ENCODE data around the gene PCNX2.
"Not testable (repeated sequence)": the region's sequence is repeated elsewhere in the genome, so short reads cannot be mapped to it uniquely, and the experiment has no call there.

The PCNX2 gene

DNA sequence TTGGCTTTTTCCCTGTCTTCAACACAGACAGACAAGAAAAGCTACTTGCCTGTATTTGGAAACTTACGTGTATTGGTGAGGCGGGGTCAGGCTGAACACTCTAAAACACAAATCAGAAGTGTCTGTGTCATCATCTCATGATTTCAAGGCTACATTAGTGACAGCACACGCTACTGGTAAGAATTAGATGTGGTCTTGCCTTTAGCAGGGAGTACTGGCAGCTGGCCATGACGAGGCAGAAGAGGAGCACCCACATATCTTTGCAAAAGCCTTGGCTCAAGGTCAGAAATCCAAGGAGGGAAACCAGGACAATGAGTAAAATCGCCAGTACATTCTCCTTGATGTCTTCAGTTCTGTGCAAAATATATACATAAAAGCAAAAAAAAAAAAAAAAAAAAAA, 77.7 kb downstream of the PCNX2 start:
- no peak for DNase-seq

DNA sequence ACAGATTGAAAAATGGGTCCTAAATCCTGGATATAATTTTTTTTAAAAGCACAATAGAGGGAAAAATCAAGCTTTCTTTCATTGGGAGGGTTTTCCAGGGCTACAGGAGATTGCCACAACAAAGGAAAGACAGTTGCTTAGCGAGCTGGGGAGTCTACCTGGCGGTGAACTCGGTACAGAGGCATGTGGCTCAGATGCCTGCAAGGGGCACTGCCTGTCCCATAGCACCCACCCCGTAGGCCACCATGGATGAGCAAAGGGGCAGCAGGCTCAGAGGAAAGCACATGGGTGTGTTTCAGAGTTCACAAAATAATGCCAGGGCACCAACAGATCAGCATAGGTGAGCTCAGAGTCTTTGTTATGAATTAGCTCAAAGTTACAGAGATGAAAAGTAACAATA, 79.5 kb downstream of the PCNX2 start:
- no peak for DNase-seq

DNA sequence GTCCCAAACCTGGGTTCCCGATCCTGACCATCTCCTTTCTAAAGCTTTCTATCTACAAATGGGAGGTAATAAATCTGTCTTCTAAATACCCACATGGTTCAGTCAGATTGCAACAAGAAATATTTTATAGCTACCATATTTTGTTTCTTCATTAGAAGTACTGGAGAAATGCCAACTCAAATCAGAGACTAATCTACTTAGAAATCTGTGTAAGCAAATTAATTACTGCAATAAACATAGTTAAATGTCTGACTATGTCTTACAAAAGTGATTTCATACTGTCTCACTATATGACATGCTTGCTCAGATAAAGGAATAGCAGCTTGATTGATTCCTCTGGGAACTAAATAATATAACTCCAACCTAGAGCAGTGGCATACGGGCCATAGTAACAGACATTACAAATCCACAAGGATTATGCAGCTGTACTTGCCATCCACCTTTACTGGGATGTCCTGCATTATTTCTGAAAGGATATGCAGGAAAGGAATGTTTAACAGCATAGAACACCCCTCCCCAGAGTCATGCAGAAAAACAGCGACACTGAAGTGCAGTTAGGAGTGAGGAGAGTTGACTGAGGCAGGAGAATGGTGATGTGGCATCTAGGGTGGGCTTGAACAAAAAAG, 80.3 kb downstream of the PCNX2 start:
- DNase-seq: no peak

DNA sequence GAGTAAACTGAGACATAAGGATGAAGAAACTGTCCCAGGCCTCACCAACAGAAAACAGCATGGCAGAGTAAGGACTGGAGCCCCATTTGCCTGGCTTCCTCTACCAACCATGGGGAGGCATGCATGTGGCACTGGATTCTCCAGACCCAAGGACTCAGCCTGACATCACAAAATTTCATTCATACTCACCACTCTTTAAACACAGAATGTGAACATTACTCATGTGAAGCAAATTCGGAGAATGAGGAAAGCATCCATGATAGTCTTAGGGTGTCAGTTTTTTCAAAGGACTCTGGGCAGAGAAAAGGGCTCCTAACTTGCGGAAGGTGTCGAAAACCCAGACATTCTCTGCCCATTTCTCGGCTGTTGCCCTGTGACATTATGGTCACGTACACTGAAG, 83.9 kb downstream of the PCNX2 start:
- DNase-seq: no peak

DNA sequence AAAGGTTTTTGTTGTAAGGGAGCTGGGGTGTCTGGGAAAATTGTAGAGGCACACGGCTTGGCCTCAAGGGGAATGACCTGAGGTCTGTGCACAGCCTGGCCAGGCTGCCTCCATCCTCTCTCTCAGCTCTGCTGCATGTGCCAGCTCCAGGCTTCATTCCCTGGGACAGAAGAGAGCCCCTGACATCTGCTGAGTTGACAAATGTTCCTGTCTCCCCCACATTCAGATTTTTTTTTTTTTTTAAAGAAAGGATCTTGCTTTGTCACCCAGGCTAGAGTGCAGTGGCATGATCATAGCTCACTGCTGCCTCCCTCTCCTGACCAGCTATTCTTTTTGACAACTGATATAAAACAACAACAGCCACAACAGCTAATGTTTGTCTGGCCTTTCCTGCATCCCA, 84.4 kb downstream of the PCNX2 start:
- DNase-seq: no peak

DNA sequence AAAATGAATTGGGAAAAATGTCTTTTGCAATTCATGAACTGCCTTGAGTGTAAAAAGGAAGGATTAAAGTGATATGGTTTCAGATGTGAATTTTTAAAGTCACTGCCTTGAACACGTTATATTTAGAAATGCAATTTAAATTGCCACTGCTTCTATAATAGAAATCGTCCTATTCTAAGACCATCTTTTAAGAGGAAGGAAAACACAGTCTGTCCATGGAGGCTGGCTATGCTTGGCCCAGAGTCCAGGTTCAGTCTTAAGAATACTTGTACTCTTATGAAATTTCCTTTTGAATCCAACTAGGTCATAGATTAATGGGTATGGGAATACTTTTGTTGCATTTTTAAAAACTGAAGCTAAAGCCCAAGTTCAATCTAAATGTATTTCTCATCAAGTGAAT, 86.0 kb downstream of the PCNX2 start:
- no peak for DNase-seq

DNA sequence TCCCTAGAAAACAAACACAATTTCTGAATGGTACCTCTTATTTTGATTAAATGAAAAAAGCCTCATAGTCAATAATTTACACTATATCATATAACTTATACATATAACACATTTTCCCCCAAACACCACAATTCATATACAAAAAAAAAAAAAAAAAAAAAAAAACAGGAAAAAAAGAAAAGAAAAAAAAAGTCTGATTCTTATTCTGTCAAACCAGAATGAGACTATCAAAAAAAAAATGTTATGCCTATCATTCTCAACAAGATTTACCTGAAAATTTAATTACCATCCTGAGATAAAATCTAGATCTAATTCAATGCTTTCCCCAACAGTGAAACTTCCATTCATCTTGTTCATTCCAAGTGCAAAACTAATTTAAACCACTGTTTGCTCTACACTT, 86.8 kb downstream of the PCNX2 start:
- no peak for DNase-seq

DNA sequence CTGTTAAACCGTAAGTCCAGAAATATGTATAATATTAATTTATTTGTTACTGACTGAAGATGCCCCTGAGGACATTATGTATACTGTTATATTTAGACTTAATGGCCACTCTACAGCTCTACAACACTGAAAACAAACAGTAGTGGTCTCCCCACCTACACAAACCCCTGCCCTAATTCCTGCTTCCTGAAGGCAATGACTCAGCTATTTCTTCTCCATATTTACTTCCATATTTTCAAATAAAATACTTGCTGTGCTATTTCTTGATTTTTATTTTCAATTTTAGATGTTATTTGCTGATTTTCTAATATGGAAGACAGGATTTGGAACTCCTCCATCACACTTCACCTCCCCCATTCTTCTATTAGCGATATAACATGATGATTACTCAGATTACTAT, 97.6 kb downstream of the PCNX2 start:
- DNase-seq: no peak

DNA sequence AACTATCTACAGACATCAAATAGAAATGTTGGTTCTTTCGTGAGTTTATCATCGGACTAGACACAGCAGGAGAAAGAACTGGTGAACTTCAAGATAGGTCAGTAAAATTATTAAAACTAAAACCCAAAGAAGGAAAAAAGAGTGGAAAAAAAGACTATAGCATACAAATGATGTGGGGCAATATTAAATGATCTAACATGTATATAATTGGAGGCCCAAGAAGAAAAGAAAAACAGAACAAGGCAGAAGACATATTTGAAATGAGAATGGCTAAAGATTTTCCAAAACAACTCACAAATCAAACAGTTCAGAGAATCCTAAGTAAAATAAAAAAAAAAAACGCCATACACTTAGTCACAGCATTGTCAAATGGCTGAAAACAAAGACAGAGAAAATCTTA, 101.8 kb downstream of the PCNX2 start:
- DNase-seq: no peak

DNA sequence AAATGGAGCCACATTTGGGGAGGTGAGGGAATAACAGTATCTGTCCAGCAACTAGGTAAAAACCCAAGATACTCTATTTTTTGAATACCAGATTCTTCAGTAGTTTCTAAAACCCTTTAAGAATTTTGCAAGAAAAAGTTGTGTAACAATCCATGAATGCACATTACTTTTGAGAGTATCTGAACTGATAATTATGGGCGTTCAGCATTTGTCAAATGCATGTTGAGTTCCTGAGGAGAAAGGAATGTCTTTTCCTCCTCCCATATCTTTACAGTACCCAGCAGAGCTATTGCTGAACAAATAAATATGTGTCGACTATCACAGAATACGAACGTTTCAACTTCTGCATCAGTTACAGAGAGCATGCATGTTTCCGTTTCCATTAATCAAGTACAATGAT, 104.5 kb downstream of the PCNX2 start:
- DNase-seq: no peak

DNA sequence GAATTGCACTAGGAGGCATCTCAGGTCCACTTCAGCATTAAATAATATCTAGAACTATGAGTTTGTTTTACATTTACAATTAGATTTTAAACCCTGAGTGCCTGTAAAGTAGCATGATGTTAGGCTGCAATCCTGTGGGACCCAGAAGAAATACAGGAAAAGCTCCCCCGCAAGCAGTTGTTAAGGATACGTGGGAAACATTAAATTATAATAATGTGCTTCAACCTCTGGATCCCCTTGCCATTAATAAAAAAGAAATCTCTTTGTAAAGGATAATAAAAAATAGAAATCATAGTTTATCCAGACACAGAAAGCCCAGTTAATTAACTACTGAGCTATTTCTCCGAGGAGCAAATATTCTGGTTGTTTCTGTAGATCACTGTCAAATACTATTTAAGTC, 106.0 kb downstream of the PCNX2 start:
- no peak for DNase-seq

DNA sequence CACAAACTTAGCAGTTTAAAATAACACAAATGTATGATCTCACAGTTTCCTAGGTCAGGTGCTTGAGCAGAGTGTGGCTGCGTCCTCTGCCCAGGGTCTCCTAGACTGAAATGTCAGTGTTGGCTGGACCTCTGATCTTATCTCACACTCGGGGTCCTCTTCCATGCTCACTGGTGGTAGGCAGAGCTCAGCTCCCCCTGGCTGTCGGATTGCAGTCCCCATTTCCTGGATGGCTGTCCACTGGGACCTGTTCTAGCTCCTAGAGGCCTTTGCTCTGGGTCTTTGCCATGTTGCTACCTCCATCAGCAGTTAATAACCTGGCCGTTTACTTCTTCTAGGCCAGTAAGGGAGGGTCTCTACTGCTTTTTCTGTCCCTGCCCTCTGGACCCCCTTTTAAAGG, 107.5 kb downstream of the PCNX2 start:
- no peak for DNase-seq

DNA sequence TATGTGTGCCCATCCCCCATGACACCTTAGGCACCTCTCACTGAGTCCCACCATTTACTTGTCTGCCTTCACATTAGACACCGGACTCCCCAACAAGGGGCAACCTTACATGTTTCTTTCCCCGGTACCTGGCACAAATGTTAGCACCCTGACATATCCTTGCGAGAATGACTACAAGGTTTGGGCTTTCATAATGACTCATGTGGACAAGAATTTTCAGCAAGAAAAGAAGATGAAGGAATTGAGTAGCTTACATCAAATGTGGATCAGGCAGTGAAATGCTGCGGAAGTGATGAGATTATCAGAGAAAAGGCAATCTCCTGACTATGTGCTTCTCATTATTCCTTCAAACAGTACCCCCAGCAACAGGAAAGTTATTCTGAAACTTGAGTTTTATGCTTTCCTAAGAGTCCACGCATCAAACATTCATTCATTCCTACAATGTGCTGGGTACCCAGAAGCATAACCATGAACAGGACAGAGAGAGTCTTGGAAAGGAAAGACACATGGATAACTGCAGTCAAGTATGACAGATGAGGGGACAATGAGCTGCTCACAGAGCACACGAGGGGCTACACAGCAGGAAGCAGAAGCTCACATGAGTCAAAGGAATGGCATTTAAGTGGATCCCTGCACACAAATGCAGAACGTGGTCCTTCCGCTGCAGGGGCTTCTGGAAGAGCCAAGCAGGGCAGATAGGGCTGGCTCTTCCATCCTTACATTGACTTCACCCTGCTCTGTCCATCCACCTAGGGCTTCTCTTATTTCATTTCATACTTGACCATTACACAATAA, 112.1 kb downstream of the PCNX2 start:
- DNase-seq: no peak

DNA sequence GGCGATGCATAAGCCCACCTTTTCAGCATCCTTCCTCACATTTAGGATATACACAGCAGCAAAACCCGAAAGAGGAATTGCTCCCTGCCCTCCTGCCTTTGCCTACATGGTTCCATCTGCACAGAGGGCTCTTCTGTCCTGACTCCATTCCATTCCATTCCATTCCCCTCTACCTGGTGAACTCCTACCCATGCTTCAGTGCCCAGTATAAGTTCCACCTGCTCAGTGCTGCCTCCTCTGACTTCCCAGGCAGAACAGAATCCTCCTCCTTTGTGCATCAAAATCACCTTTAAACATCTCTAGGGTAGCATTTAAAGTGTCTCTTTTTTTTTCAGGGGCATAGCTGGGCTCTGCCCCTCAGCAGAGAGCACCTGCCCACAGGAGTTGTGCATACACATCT, 112.9 kb downstream of the PCNX2 start:
- no peak for DNase-seq

DNA sequence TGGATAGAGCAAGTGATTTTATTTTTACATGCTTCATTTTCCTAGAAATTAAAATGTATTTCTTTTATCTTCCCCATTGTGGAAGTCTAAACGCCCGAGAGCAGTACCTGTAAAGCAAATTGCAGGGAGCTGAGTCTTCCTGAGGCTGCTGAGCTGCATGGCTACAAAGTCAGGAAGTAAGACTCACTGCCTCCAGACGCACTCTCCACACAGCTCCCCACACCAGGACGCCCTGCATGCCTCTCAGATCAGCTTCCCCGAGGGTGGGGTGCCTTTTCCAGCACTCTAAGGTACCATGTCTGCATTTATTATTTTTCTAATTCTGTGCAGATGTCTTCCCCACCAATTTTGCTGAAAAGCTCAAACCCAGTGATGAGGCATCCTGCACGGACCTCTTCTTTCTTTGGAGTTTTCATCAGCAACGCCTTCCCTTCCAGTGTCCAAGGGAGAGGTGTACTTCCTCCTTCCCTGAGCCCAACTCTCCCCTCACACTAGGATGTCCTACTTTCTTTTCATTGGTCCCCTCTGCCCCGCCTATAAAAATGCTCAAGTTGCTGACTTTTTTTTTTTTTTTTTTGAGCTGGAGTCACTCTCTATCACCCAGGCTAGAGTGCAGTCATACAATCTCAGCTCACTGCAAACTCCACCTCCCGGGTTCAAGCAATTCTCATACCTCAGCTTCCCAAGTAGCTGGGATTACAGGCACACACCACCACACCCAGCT, 114.7 kb downstream of the PCNX2 start:
- DNase-seq: no peak

DNA sequence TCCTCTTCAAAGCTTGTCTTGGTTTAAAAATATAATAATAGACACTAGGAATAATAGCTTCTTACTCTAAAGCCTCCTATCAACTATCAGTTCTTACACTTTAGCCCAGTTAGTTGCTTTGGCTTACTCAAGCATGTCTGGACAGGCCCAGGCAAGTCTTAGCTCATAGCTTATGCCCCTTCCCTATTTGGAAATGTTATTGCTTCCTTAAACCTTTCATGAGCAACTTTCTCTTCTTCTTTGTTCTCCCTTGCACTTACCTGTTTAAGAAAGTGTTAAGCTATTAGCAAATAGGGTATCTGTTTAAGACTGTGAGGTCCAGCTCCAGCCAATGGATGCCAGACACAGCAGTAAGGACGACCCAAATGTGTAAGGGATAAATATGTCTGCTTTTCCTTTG, 115.9 kb downstream of the PCNX2 start:
- DNase-seq: not testable (repeated sequence)

DNA sequence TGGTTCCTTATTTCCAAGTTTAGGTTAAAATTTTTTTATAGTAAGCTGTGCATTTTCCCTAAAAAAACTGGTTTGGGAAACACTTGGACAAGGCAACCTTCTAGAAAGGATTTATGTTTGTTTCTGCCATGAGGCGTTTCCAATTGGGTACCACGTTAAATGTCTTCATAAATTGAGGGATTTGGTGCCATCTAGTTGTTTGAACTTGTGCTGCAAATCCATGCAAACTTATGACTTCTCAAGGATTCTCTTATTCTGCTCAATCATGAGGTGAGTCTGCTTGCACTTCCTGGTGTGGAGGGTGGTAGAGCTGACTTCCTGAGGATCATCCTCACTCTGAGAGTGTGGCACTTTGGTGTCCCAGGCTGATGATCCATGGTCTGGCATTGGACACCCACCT, 123.3 kb downstream of the PCNX2 start:
- DNase-seq: no peak

DNA sequence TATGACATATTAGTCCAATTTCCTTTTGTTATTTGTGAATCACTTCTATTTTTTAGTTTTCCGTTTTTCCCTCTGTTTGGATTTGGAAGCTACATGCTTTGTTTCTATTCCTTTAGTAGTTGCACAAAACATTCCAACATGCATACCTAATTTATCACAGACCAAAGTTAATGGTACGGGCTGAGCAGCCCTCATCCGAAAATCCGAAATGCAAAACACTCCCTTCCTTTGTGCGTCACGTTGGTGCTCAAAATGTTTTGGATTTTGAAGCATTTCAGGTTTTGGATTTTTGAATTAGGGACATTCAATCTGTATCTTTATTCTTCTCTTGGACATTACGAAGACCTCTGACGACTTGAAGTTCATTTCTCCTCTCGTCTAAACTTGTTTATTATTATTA, 124.8 kb downstream of the PCNX2 start:
- no peak for DNase-seq

DNA sequence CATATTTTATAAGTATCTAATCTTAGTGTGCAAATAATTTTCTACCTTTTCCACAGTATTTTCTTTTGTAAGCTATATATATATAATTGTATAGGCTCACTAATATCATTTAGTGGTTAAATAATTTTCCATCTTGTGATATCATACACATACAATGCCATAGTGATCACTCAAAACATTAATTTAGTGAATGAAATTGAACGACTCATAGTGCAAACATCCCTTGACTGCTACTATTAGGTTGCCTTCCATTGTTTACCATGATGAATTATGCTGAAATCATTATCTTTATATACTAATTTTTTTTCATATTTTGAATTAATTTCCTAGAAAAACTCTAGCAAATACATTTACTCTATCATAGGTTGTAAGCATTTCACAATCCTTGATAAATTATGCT, 127.1 kb downstream of the PCNX2 start:
- no peak for DNase-seq

DNA sequence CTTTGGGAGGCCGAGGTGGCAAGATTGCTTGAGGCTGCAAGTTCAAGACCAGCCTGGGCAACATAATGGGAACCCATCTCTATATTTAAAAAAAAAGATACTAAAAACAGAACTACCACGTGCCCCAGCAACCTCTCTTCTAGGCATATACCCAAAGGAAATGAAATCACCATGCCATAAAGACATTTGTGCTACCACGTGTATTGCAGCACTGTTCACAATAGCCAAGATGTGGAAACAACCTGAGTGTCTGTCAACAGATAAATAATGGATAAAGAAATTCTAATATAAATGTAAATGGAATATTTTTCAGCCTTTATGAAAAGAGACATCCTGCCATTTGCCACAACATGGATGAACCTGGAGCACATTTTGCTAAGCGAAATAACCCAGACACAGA, 128.6 kb downstream of the PCNX2 start:
- DNase-seq: no peak

DNA sequence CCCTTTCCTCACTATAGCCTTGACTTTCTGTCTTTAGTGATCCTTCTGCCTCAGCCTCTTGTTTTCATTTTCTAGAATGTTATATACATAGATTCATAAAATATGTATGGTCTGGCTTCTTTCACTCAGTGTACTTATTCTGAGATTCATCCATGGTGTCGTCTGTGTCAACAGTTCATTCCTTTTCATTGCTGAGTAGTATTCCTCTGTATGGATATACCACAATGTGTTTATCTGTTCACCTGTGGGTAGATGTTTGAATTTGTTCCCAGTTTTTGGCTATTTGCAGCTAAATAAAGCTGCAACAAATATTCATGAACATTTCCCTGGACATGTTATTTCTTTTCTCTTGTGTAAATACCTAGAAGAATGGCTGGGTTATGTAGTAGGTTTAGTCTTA, 131.8 kb downstream of the PCNX2 start:
- DNase-seq: no peak

DNA sequence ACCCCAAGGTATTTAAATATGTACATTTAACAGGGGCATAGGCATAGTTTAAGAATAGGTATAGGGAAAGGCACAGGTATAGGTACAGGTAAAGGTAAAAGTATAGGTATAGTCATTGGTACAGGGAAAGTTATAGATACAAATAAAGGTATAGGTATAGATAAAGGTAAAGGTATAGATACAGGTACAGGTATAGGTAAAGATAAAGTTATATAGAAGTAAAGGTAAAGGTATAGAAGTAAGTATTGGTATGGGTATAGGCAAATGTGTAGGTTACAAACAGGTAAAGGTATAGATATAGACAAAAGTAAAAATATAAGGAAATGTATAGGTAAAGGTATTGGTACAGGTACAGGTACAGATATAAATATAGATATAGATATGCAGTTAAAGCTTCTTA, 137.2 kb downstream of the PCNX2 start:
- DNase-seq: no peak

DNA sequence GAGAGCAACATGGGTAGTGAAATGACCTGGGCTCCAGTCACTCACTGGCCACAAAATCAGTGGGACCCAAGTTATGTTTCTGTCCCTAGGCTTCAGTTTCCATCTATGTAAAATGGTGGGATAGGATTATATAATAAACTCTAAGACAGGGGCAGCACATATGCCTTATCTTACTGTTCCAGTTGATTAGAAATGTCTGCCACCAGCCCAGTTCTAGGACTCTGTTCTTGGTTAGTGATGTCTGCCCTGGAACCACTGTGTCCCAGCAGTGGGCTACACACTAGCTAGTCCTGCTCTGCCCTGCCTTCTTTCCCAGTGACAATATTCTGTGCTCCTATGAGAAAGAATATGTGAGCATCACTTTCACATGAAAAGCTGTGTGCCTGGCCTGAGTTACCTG, 138.3 kb downstream of the PCNX2 start:
- no peak for DNase-seq

DNA sequence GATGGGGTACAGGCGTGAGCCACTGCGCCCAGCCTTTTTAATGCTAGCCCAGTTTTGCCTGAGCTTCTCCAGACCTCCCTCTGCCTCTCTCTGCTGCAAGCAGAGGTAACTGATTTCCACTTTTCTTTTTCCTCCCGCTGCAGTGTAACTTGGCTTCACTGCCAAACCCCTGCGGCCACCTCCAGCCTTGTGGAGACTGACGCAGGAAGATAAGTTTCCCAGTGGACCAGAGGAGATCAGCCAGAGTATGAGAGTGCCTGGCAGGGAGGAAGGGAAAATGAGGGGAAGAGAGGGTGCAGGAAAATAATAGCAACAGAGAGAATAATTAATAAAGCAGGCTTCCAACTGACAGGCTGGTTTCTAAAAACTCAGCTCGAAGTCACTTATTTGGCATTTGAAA, 143.7 kb downstream of the PCNX2 start:
- DNase-seq: no peak
